CD4-positive, alpha-beta memory T cell (primary cell): ENCODE measurements around the gene GALNTL6. TPM values are rescaled to one million over a fixed set of nuclear protein-coding genes. Genes with fewer than 3 reads are reported as not detected.

Experiments
- CTCF ChIA-PET: fragments of 350-600 bp; sonication (Branson Sonifier 250); formaldehyde crosslinking; loops from one replicate; lab custom pipeline; 2021; ENCODE audit warnings: inconsistent platforms; ENCODE audit not compliant: partially characterized antibody; lab: Charles Lee
- POLR2A ChIA-PET: fragments of 350-600 bp; sonication (Branson Sonifier 250); formaldehyde crosslinking; loops from one replicate; lab custom pipeline; 2021; ENCODE audit not compliant: partially characterized antibody; lab: Charles Lee
- DNase-seq, 5 donors: peaks; one replicate each; pipeline versions ENCODE4 v3.0.0 to v3.0.0-alpha.2; 2020 to 2022; ENCODE audit warnings: mixed read lengths in 1 of 5
- H3K27ac ChIP-seq: one replicate; pipeline ENCODE4 v1.7.0; 2013; ENCODE audit warnings: low read depth, low read length
- H3K27me3 ChIP-seq: 2 replicates; pipeline ENCODE4 v1.7.0; 2013; ENCODE audit warnings: mild to moderate bottlenecking, low read length, moderate library complexity; ENCODE audit not compliant: insufficient read depth
- H3K36me3 ChIP-seq: 2 replicates; pipeline ENCODE4 v1.7.0; 2013; ENCODE audit warnings: mild to moderate bottlenecking, low read length, moderate library complexity; ENCODE audit not compliant: insufficient read depth
- H3K4me1 ChIP-seq: 2 replicates; pipeline ENCODE4 v1.7.0; 2013; ENCODE audit warnings: mild to moderate bottlenecking, low read length, moderate library complexity; ENCODE audit not compliant: insufficient read depth
- H3K4me3 ChIP-seq, 2 donors: one replicate each; pipeline ENCODE4 v1.7.0; 2013; ENCODE audit warnings: low read length in 2 of 2, mild to moderate bottlenecking in 1 of 2
- H3K9me3 ChIP-seq, 2 donors: one replicate each; pipeline ENCODE4 v1.7.0; 2013; ENCODE audit warnings: low read length in 2 of 2, control low read depth in 1 of 2; ENCODE audit not compliant: control insufficient read depth in 1 of 2
- H3K27ac Mint-ChIP-seq, 7 donors: one replicate each; pipeline ENCODE4 v1.8.0; 2020 to 2021; ENCODE audit warnings: mixed read lengths in 7 of 7, mild to moderate bottlenecking in 6 of 7, inconsistent platforms in 3 of 7, moderate library complexity in 3 of 7
- H3K27me3 Mint-ChIP-seq, 2 donors: one replicate each; pipeline ENCODE4 v1.8.0; 2020 to 2021; ENCODE audit warnings: mixed read lengths in 2 of 2
- H3K36me3 Mint-ChIP-seq, 2 donors: one replicate each; pipeline ENCODE4 v1.8.0; 2020 to 2021; ENCODE audit warnings: mixed read lengths in 2 of 2, inconsistent platforms in 1 of 2, mild to moderate bottlenecking in 1 of 2
- H3K4me1 Mint-ChIP-seq, 4 donors: one replicate each; pipeline ENCODE4 v1.8.0; 2020 to 2021; ENCODE audit warnings: mixed read lengths in 4 of 4, mild to moderate bottlenecking in 1 of 4
- H3K4me3 Mint-ChIP-seq, 8 donors: one replicate each; pipeline ENCODE4 v1.8.0; 2020 to 2021; ENCODE audit warnings: mixed read lengths in 8 of 8, mild to moderate bottlenecking in 7 of 8, moderate library complexity in 6 of 8, inconsistent platforms in 3 of 8
- H3K9me3 Mint-ChIP-seq, 8 donors: one replicate each; pipeline ENCODE4 v1.8.0; 2020 to 2021; ENCODE audit warnings: mixed read lengths in 8 of 8, mild to moderate bottlenecking in 5 of 8, inconsistent platforms in 3 of 8, moderate library complexity in 1 of 8
- intact Hi-C: fragments of 100-400 bp; cut with micrococcal nuclease; formaldehyde crosslinking; loops from one replicate; pipeline ENCODE4 v1.15.1; 2023
- polyA plus RNA-seq, 2 donors: library from polyadenylated mRNA; unstranded; fragments of 300-500 nt; fragmentation: Illumina TruSeq; gene quantifications; one replicate each; pipeline ENCODE4 v1.2.3, GENCODE V29; 2021
- total RNA-seq, 2 experiments: library from RNA; stranded (reverse); gene quantifications; one replicate each; pipeline ENCODE4 v1.2.3, GENCODE V29; 2021

Gene GALNTL6
- not detected for total RNA-seq
- polyA plus RNA-seq, result not detected

- H3K9me3 Mint-ChIP-seq, result peaks cover 0 to 26% (median 5%) of the 10 kb centered on the region in 8 donors
- no peaks in the 10 kb centered on the region for H3K36me3 Mint-ChIP-seq
- Histone ChIP-seq H3K4me3 (no peak within 1 kb of the TSS), H3K4me1 (no peaks in the 10 kb centered on the region), H3K27ac (no peak within 1 kb of the TSS), H3K36me3 (no peaks in the 10 kb centered on the region), H3K27me3 (no peaks in the 10 kb centered on the region), H3K9me3 (no peaks in the 10 kb centered on the region)
- no peak within 1 kb of the TSS for H3K4me3 Mint-ChIP-seq
- H3K27ac Mint-ChIP-seq, result no peak within 1 kb of the TSS
- POLR2A ChIA-PET, result no interaction called here
- no peak for DNase-seq
- intact Hi-C loops, result no loop called here
- CTCF ChIA-PET, result no interaction called here
- peaks cover 3 to 6% of the 10 kb centered on the region in 2 donors for H3K27me3 Mint-ChIP-seq
- peaks cover 0 to 9% (median 1%) of the 10 kb centered on the region in 4 donors for H3K4me1 Mint-ChIP-seq
Measured at GRCh38 chr4:171812665-171813525, at the start of gene GALNTL6. Gene GALNTL6 (plus strand): TSS chr4:171813404.

DNA sequence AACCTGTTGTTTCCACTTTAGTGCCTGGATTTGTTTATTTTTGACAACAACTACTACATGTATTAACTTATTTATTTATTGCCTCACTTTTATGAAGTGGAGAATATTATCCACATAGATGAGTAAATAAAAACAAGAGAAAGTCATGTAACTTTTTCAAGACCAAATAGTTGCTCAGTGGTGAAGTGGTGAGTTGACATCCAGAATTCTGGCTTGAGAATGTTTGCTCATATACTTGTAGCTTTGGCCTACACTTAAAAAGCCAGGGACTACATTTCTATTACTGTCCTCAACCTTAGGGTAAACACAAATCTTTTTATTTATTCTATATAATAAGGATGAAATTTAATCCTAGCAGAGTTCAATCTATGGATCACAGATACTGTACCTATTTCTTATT is 47.7 kb upstream of the GALNTL6 start:
- Mint-ChIP-seq H3K36me3 (no peaks in the 10 kb centered on the region), H3K27me3 (no peaks in the 10 kb centered on the region), H3K4me3 (no peak overlapping the region), H3K9me3 (peaks cover 5 to 31% (median 15%) of the 10 kb centered on the region in 8 donors), H3K4me1 (no peaks in the 10 kb centered on the region), H3K27ac (no peak overlapping the region)
- CTCF ChIA-PET, result no interaction called here
- no peak overlapping the region for H3K4me3 ChIP-seq
- no peaks in the 10 kb centered on the region for H3K4me1 ChIP-seq
- H3K36me3 ChIP-seq, result no peaks in the 10 kb centered on the region
- POLR2A ChIA-PET, result no interaction called here
- no peak for DNase-seq
- no peaks in the 10 kb centered on the region for H3K9me3 ChIP-seq
- intact Hi-C loops, result no loop called here
- no peak overlapping the region for H3K27ac ChIP-seq
- H3K27me3 ChIP-seq, result no peaks in the 10 kb centered on the region

DNA sequence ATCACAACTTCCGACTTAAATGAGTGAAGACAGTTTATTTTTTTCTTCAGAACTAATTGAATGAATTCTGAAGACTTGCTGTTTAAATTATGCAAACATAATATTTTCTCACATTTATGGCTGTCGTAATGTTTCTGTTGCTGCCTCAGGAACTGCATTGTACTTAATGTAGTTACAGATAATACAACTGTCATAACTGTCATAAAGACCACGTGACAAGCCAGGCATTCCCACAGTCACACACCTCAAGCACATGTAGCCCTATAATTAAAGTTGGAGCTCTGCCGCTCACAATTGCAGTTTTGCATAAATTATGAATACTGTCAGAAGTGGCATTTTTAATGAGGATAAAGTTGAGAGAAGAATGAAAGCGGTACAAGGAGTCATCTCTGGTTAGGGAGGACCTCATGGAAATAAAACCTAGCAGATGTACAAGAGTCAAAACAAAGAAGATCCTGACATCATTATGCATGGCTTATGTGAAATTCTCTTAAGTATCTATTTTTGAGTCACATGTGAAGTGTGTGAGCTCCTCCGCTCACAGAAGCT is 38.5 kb upstream of the GALNTL6 start:
- no peaks in the 10 kb centered on the region for H3K36me3 Mint-ChIP-seq
- no peak overlapping the region for H3K27ac Mint-ChIP-seq
- ChIA-PET POLR2A (no interaction called here), CTCF (no interaction called here)
- no peaks in the 10 kb centered on the region for H3K4me1 Mint-ChIP-seq
- no peak overlapping the region for H3K4me3 Mint-ChIP-seq
- intact Hi-C loops, result no loop called here
- Histone ChIP-seq H3K9me3 (no peaks in the 10 kb centered on the region), H3K27ac (no peak overlapping the region), H3K27me3 (no peaks in the 10 kb centered on the region), H3K36me3 (no peaks in the 10 kb centered on the region), H3K4me3 (no peak overlapping the region), H3K4me1 (no peaks in the 10 kb centered on the region)
- H3K9me3 Mint-ChIP-seq, result peaks cover 0 to 13% (median 6%) of the 10 kb centered on the region in 8 donors
- no peak for DNase-seq
- H3K27me3 Mint-ChIP-seq, result no peaks in the 10 kb centered on the region

DNA sequence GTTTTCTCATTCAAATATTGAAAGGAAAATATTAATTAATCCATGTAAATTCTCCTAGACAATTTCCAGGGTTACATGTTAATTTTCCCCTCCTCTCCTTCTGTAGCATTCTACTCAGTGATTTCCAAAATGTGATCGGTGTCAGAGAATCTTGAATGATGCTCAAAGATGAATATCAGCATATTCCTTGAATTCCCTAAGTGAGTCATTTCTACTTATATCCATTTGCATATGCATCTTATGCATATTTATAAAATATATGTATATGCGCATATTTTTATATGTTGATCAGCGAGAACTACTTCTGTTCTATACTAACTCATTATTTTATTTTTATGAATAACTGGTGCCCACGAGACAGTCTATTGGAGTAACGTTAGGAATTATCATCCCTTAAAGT is 33.9 kb upstream of the GALNTL6 start:
- no peak overlapping the region for H3K4me3 ChIP-seq
- peaks cover 0 to 19% (median 14%) of the 10 kb centered on the region in 8 donors for H3K9me3 Mint-ChIP-seq
- H3K36me3 ChIP-seq, result no peaks in the 10 kb centered on the region
- H3K27me3 ChIP-seq, result no peaks in the 10 kb centered on the region
- POLR2A ChIA-PET, result no interaction called here
- no peaks in the 10 kb centered on the region for H3K27me3 Mint-ChIP-seq
- H3K27ac ChIP-seq, result no peak overlapping the region
- no peaks in the 10 kb centered on the region for H3K9me3 ChIP-seq
- intact Hi-C loops, result no loop called here
- no peak overlapping the region for H3K4me3 Mint-ChIP-seq
- CTCF ChIA-PET, result no interaction called here
- H3K4me1 ChIP-seq, result no peaks in the 10 kb centered on the region
- no peak for DNase-seq
- no peak overlapping the region for H3K27ac Mint-ChIP-seq
- H3K4me1 Mint-ChIP-seq, result no peaks in the 10 kb centered on the region
- no peaks in the 10 kb centered on the region for H3K36me3 Mint-ChIP-seq

DNA sequence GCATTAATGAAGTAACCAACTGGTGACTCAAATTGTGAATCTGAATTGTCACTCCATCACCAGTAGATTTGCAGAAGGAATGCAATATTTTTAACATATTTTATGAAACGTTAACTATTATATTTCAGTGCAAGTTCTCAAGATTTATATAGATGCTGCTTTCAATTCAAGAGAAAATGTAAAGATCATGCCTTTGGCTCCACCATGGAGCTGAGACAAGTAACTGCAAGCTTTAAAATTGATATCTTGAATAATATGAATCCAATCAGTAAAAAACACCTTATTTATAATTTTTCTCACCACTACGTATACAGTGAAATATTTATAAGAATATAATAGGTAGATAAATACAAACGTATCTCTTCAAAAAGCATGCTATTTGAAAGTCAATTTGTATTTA is 27.8 kb upstream of the GALNTL6 start:
- Histone ChIP-seq H3K36me3 (no peaks in the 10 kb centered on the region), H3K27me3 (no peaks in the 10 kb centered on the region), H3K9me3 (no peaks in the 10 kb centered on the region), H3K27ac (no peak overlapping the region), H3K4me1 (no peaks in the 10 kb centered on the region), H3K4me3 (no peak overlapping the region)
- no peak for DNase-seq
- CTCF ChIA-PET, result no interaction called here
- Mint-ChIP-seq H3K27me3 (no peaks in the 10 kb centered on the region), H3K4me3 (no peak overlapping the region), H3K27ac (no peak overlapping the region), H3K9me3 (peaks cover 0 to 14% (median 11%) of the 10 kb centered on the region in 8 donors), H3K36me3 (no peaks in the 10 kb centered on the region), H3K4me1 (no peaks in the 10 kb centered on the region)
- POLR2A ChIA-PET, result no interaction called here
- intact Hi-C loops, result no loop called here

GRCh38 chr4:171793723-171794122 is 19.5 kb upstream of the GALNTL6 start:
- H3K4me1 ChIP-seq, result no peaks in the 10 kb centered on the region
- no peaks in the 10 kb centered on the region for H3K36me3 ChIP-seq
- H3K4me3 Mint-ChIP-seq, result no peak overlapping the region
- H3K4me3 ChIP-seq, result no peak overlapping the region
- H3K9me3 ChIP-seq, result no peaks in the 10 kb centered on the region
- no peaks in the 10 kb centered on the region for H3K27me3 ChIP-seq
- CTCF ChIA-PET, result no interaction called here
- intact Hi-C loops, result no loop called here
- peaks cover 0 to 9% (median 3%) of the 10 kb centered on the region in 8 donors for H3K9me3 Mint-ChIP-seq
- no peaks in the 10 kb centered on the region for H3K36me3 Mint-ChIP-seq
- H3K27me3 Mint-ChIP-seq, result no peaks in the 10 kb centered on the region
- DNase-seq, result no peak
- H3K27ac ChIP-seq, result no peak overlapping the region
- no peaks in the 10 kb centered on the region for H3K4me1 Mint-ChIP-seq
- H3K27ac Mint-ChIP-seq, result no peak overlapping the region
- POLR2A ChIA-PET, result no interaction called here

GRCh38 chr4:171794528-171794927 is 18.7 kb upstream of the GALNTL6 start:
- Histone ChIP-seq H3K36me3 (no peaks in the 10 kb centered on the region), H3K27me3 (no peaks in the 10 kb centered on the region), H3K4me3 (no peak overlapping the region), H3K27ac (no peak overlapping the region), H3K9me3 (no peaks in the 10 kb centered on the region), H3K4me1 (no peaks in the 10 kb centered on the region)
- ChIA-PET POLR2A (no interaction called here), CTCF (no interaction called here)
- peaks cover 0 to 11% (median 3%) of the 10 kb centered on the region in 8 donors for H3K9me3 Mint-ChIP-seq
- no peak overlapping the region for H3K27ac Mint-ChIP-seq
- H3K4me3 Mint-ChIP-seq, result no peak overlapping the region
- intact Hi-C loops, result no loop called here
- H3K36me3 Mint-ChIP-seq, result no peaks in the 10 kb centered on the region
- H3K27me3 Mint-ChIP-seq, result no peaks in the 10 kb centered on the region
- H3K4me1 Mint-ChIP-seq, result no peaks in the 10 kb centered on the region
- DNase-seq, result no peak
